ENCODE results near the gene GPC3.

- TF ChIP-seq REST (IDR thresholded peaks at IDR 0.05; ENCODE audit: low read depth) (no peak), NFIC (IDR thresholded peaks at IDR 0.05) (no peak), TCF12 (IDR thresholded peaks at IDR 0.05; ENCODE audit: low read depth) (no peak), EP300 (IDR thresholded peaks at IDR 0.05; ENCODE audit: borderline replicate concordance) (no peak), RAD21 (IDR thresholded peaks at IDR 0.05; ENCODE audit: low read depth) (no peak), MAX (IDR thresholded peaks at IDR 0.05) (no peak)
Measured at GRCh38 chrX:133609166-133609565, 376.2 kb downstream of the GPC3 start.

Measured in Ishikawa (cell line).